ENCODE data around the gene ABHD16B. TPM values are rescaled to one million over a fixed set of nuclear protein-coding genes. Genes with fewer than 3 reads are reported as not detected.

Gene ABHD16B
- polyA plus RNA-seq, 4 donors = 0.34 to 0.67 TPM; not detected in 2

- Histone ChIP-seq H3K27me3 (ENCODE audit: control insufficient read depth in 3 of 3, insufficient read depth in 3 of 3, low read length in 3 of 3) (no peaks in the 10 kb centered on the region), H3K4me3 (ENCODE audit: low read depth in 1 of 3, low read length in 3 of 3) (no peak overlapping the region), H3K36me3 (ENCODE audit: control insufficient read depth in 3 of 3, insufficient read depth in 2 of 3, low read depth in 1 of 3, low read length in 3 of 3) (peaks cover 10 to 85% (median 24%) of the 10 kb centered on the region in 3 donors), H3K9me3 (ENCODE audit: control insufficient read depth in 2 of 2, insufficient read depth in 1 of 2, low read depth in 1 of 2, low read length in 1 of 2) (no peaks in the 10 kb centered on the region), H3K27ac (ENCODE audit: low read depth in 1 of 3, low read length in 2 of 3) (no peak overlapping the region), H3K4me1 (ENCODE audit: control insufficient read depth in 3 of 3, insufficient read depth in 2 of 3, low read depth in 1 of 3, low read length in 2 of 3) (peaks cover 0 to 4% (median 0%) of the 10 kb centered on the region in 3 donors)
- WGBS, 3 donors = 86 to 89% (median 87%) methylated on average over 26 to 28 of the region's 28 CpGs
- DNase-seq = no peak
- no peak for FAIRE-seq
These were observed 21.2 kb downstream of the ABHD16B start for GRCh38 chr20:63882257-63883200.

GRCh38 chr20:63883201-63883593 is 21.9 kb downstream of the ABHD16B start:
- H3K4me3 ChIP-seq (ENCODE audit: low read depth in 1 of 3, low read length in 3 of 3) = no peak overlapping the region

GRCh38 chr20:63884506-63885263 is 23.4 kb downstream of the ABHD16B start:
- Histone ChIP-seq H3K4me3 (ENCODE audit: low read depth in 1 of 3, low read length in 3 of 3) (no peak overlapping the region), H3K36me3 (ENCODE audit: control insufficient read depth in 3 of 3, insufficient read depth in 2 of 3, low read depth in 1 of 3, low read length in 3 of 3) (peaks cover 11 to 83% (median 12%) of the 10 kb centered on the region in 3 donors), H3K4me1 (ENCODE audit: control insufficient read depth in 3 of 3, insufficient read depth in 2 of 3, low read depth in 1 of 3, low read length in 2 of 3) (peaks cover 0 to 7% (median 3%) of the 10 kb centered on the region in 3 donors), H3K27me3 (ENCODE audit: control insufficient read depth in 3 of 3, insufficient read depth in 3 of 3, low read length in 3 of 3) (no peaks in the 10 kb centered on the region), H3K9me3 (ENCODE audit: control insufficient read depth in 2 of 2, insufficient read depth in 1 of 2, low read depth in 1 of 2, low read length in 1 of 2) (no peaks in the 10 kb centered on the region), H3K27ac (ENCODE audit: low read depth in 1 of 3, low read length in 2 of 3) (no peak overlapping the region)
- 80 to 86% (median 83%) methylated on average over 21 of the region's 21 CpGs for WGBS, 3 donors
- no peak for FAIRE-seq
- DNase-seq = no peak

More at GRCh38 chr20:63883201-63883593, 21.9 kb downstream of the ABHD16B start:
- Histone ChIP-seq H3K27me3 (ENCODE audit: control insufficient read depth in 3 of 3, insufficient read depth in 3 of 3, low read length in 3 of 3) (no peaks in the 10 kb centered on the region), H3K36me3 (ENCODE audit: control insufficient read depth in 3 of 3, insufficient read depth in 2 of 3, low read depth in 1 of 3, low read length in 3 of 3) (peaks cover 10 to 85% (median 20%) of the 10 kb centered on the region in 3 donors), H3K9me3 (ENCODE audit: control insufficient read depth in 2 of 2, insufficient read depth in 1 of 2, low read depth in 1 of 2, low read length in 1 of 2) (no peaks in the 10 kb centered on the region), H3K4me1 (ENCODE audit: control insufficient read depth in 3 of 3, insufficient read depth in 2 of 3, low read depth in 1 of 3, low read length in 2 of 3) (peaks cover 0 to 4% (median 0%) of the 10 kb centered on the region in 3 donors), H3K27ac (ENCODE audit: low read depth in 1 of 3, low read length in 2 of 3) (no peak overlapping the region)
- DNase-seq (no peak), FAIRE-seq (no peak)
- 86 to 94% (median 94%) methylated on average over 6 of the region's 6 CpGs for WGBS, 3 donors

GRCh38 chr20:63885264-63886053 is 24.2 kb downstream of the ABHD16B start:
- Histone ChIP-seq H3K27me3 (ENCODE audit: control insufficient read depth in 3 of 3, insufficient read depth in 3 of 3, low read length in 3 of 3) (no peaks in the 10 kb centered on the region), H3K4me3 (ENCODE audit: low read depth in 1 of 3, low read length in 3 of 3) (no peak overlapping the region), H3K36me3 (ENCODE audit: control insufficient read depth in 3 of 3, insufficient read depth in 2 of 3, low read depth in 1 of 3, low read length in 3 of 3) (peaks cover 15 to 85% (median 15%) of the 10 kb centered on the region in 3 donors), H3K4me1 (ENCODE audit: control insufficient read depth in 3 of 3, insufficient read depth in 2 of 3, low read depth in 1 of 3, low read length in 2 of 3) (peaks cover 0 to 10% (median 3%) of the 10 kb centered on the region in 3 donors), H3K9me3 (ENCODE audit: control insufficient read depth in 2 of 2, insufficient read depth in 1 of 2, low read depth in 1 of 2, low read length in 1 of 2) (no peaks in the 10 kb centered on the region), H3K27ac (ENCODE audit: low read depth in 1 of 3, low read length in 2 of 3) (no peak overlapping the region)
- FAIRE-seq = no peak
- peak in 1 of 2 donors; percentile 69 for DNase-seq
- 67 to 85% (median 69%) methylated on average over 24 to 27 of the region's 27 CpGs for WGBS, 3 donors

- Histone ChIP-seq H3K4me3 (ENCODE audit: low read depth in 1 of 3, low read length in 3 of 3) (no peak overlapping the region), H3K4me1 (ENCODE audit: control insufficient read depth in 3 of 3, insufficient read depth in 2 of 3, low read depth in 1 of 3, low read length in 2 of 3) (peaks cover 0 to 10% (median 3%) of the 10 kb centered on the region in 3 donors), H3K9me3 (ENCODE audit: control insufficient read depth in 2 of 2, insufficient read depth in 1 of 2, low read depth in 1 of 2, low read length in 1 of 2) (no peaks in the 10 kb centered on the region), H3K27me3 (ENCODE audit: control insufficient read depth in 3 of 3, insufficient read depth in 3 of 3, low read length in 3 of 3) (no peaks in the 10 kb centered on the region), H3K27ac (ENCODE audit: low read depth in 1 of 3, low read length in 2 of 3) (no peak overlapping the region), H3K36me3 (ENCODE audit: control insufficient read depth in 3 of 3, insufficient read depth in 2 of 3, low read depth in 1 of 3, low read length in 3 of 3) (peaks cover 15 to 88% (median 15%) of the 10 kb centered on the region in 3 donors)
- FAIRE-seq = no peak
- DNase-seq = no peak
- 94 to 96% (median 94%) methylated on average over 12 to 14 of the region's 14 CpGs for WGBS, 3 donors
These were observed 24.7 kb downstream of the ABHD16B start for GRCh38 chr20:63886054-63886419.

- FAIRE-seq (no peak), DNase-seq (no peak)
- 95 to 97% (median 96%) methylated on average over 10 to 11 of the region's 11 CpGs for WGBS, 3 donors
- Histone ChIP-seq H3K9me3 (ENCODE audit: control insufficient read depth in 2 of 2, insufficient read depth in 1 of 2, low read depth in 1 of 2, low read length in 1 of 2) (no peaks in the 10 kb centered on the region), H3K4me3 (ENCODE audit: low read depth in 1 of 3, low read length in 3 of 3) (no peak overlapping the region), H3K4me1 (ENCODE audit: control insufficient read depth in 3 of 3, insufficient read depth in 2 of 3, low read depth in 1 of 3, low read length in 2 of 3) (peaks cover 0 to 10% (median 3%) of the 10 kb centered on the region in 3 donors), H3K27ac (ENCODE audit: low read depth in 1 of 3, low read length in 2 of 3) (no peak overlapping the region), H3K36me3 (ENCODE audit: control insufficient read depth in 3 of 3, insufficient read depth in 2 of 3, low read depth in 1 of 3, low read length in 3 of 3) (peaks cover 15 to 88% (median 15%) of the 10 kb centered on the region in 3 donors), H3K27me3 (ENCODE audit: control insufficient read depth in 3 of 3, insufficient read depth in 3 of 3, low read length in 3 of 3) (no peaks in the 10 kb centered on the region)
These were observed 25.6 kb downstream of the ABHD16B start for GRCh38 chr20:63886921-63887320.

- FAIRE-seq (no peak), DNase-seq (peak in 1 of 2 donors; percentile 77)
- Histone ChIP-seq H3K27ac (ENCODE audit: low read depth in 1 of 3, low read length in 2 of 3) (peak overlapping the region in 2 of 3 donors; percentile 61 to 94), H3K4me1 (ENCODE audit: control insufficient read depth in 3 of 3, insufficient read depth in 2 of 3, low read depth in 1 of 3, low read length in 2 of 3) (peaks cover 3 to 11% (median 6%) of the 10 kb centered on the region in 3 donors), H3K9me3 (ENCODE audit: control insufficient read depth in 2 of 2, insufficient read depth in 1 of 2, low read depth in 1 of 2, low read length in 1 of 2) (no peaks in the 10 kb centered on the region), H3K36me3 (ENCODE audit: control insufficient read depth in 3 of 3, insufficient read depth in 2 of 3, low read depth in 1 of 3, low read length in 3 of 3) (peaks cover 5 to 69% (median 12%) of the 10 kb centered on the region in 3 donors), H3K4me3 (ENCODE audit: low read depth in 1 of 3, low read length in 3 of 3) (no peak overlapping the region), H3K27me3 (ENCODE audit: control insufficient read depth in 3 of 3, insufficient read depth in 3 of 3, low read length in 3 of 3) (no peaks in the 10 kb centered on the region)
- WGBS, 3 donors = 58 to 84% (median 70%) methylated on average over 25 of the region's 25 CpGs
These were observed 28.2 kb downstream of the ABHD16B start for GRCh38 chr20:63889241-63890200.

Data from small intestine (tissue), 7 donors.